ENCODE measurements around the gene NELFA. TPM values are rescaled to one million over a fixed set of nuclear protein-coding genes. Genes with fewer than 3 reads are reported as not detected.

The NELFA gene
- total and polyA plus RNA-seq, 8 donors: 5.8 to 82.9 (median 20.1) TPM

- H3K4me1 ChIP-seq: peaks cover 20 to 32% (median 27%) of the 10 kb centered on the region in 4 donors
- peaks cover 0 to 5% (median 0%) of the 10 kb centered on the region in 4 donors for H3K9me3 ChIP-seq
- H3K4me3 ChIP-seq: no peak overlapping the region
- no peaks in the 10 kb centered on the region for H3K36me3 ChIP-seq
- 78 to 86% (median 83%) methylated on average over 8 to 11 of the region's 11 CpGs for WGBS, 5 donors
- H3K27me3 ChIP-seq: peaks cover 11 to 74% (median 40%) of the 10 kb centered on the region in 3 donors
- no peak overlapping the region for H3K27ac ChIP-seq
- no peak for TF ChIP-seq POLR2AphosphoS5 (IDR thresholded peaks at IDR 0.05)
- no peak for TF ChIP-seq CTCF (IDR thresholded peaks at IDR 0.05)
- no peak for TF ChIP-seq POLR2A (IDR thresholded peaks at IDR 0.05)
- TF ChIP-seq EP300 (IDR thresholded peaks at IDR 0.05): no peak
- intact Hi-C loops (cut with DNase I; ENCODE audit: low total_unique reads): no loop called here
- no peak for DNase-seq
Observed at GRCh38 chr4:2045518-2045951, 36.8 kb upstream of the NELFA start.

- 86 to 92% (median 89%) methylated on average over 16 to 18 of the region's 18 CpGs for WGBS, 5 donors
- no peak overlapping the region for H3K27ac ChIP-seq
- TF ChIP-seq CTCF (IDR thresholded peaks at IDR 0.05) (no peak), EP300 (IDR thresholded peaks at IDR 0.05) (no peak), POLR2AphosphoS5 (IDR thresholded peaks at IDR 0.05) (no peak), POLR2A (IDR thresholded peaks at IDR 0.05) (no peak)
- H3K27me3 ChIP-seq: peaks cover 14 to 77% (median 45%) of the 10 kb centered on the region in 3 donors
- peaks cover 0 to 5% (median 0%) of the 10 kb centered on the region in 4 donors for H3K9me3 ChIP-seq
- H3K36me3 ChIP-seq: no peaks in the 10 kb centered on the region
- no peak for DNase-seq
- H3K4me3 ChIP-seq: no peak overlapping the region
- H3K4me1 ChIP-seq: peaks cover 24 to 36% (median 32%) of the 10 kb centered on the region in 4 donors
- intact Hi-C loops (cut with DNase I; ENCODE audit: low total_unique reads): no loop called here
Observed at GRCh38 chr4:2044542-2045517, 36.1 kb upstream of the NELFA start.

- no peak overlapping the region for H3K4me3 ChIP-seq
- H3K4me1 ChIP-seq: peaks cover 24 to 36% (median 32%) of the 10 kb centered on the region in 4 donors
- no peak for DNase-seq
- WGBS, 5 donors: 67 to 83% (median 72%) methylated on average over 5 to 6 of the region's 6 CpGs
- intact Hi-C loops (cut with DNase I; ENCODE audit: low total_unique reads): no loop called here
- no peaks in the 10 kb centered on the region for H3K36me3 ChIP-seq
- peaks cover 0 to 5% (median 0%) of the 10 kb centered on the region in 4 donors for H3K9me3 ChIP-seq
- peaks cover 14 to 85% (median 45%) of the 10 kb centered on the region in 3 donors for H3K27me3 ChIP-seq
- H3K27ac ChIP-seq: no peak overlapping the region
- TF ChIP-seq POLR2AphosphoS5 (IDR thresholded peaks at IDR 0.05) (no peak), CTCF (IDR thresholded peaks at IDR 0.05) (no peak), EP300 (IDR thresholded peaks at IDR 0.05) (no peak), POLR2A (IDR thresholded peaks at IDR 0.05) (no peak)
Observed at GRCh38 chr4:2044119-2044485, 35.3 kb upstream of the NELFA start.

- intact Hi-C loops (cut with DNase I; ENCODE audit: low total_unique reads): no loop called here
- Histone ChIP-seq H3K36me3 (no peaks in the 10 kb centered on the region), H3K4me3 (no peak overlapping the region), H3K9me3 (peaks cover 0 to 5% (median 0%) of the 10 kb centered on the region in 4 donors), H3K4me1 (peaks cover 24 to 36% (median 32%) of the 10 kb centered on the region in 4 donors), H3K27ac (no peak overlapping the region), H3K27me3 (peaks cover 14 to 87% (median 45%) of the 10 kb centered on the region in 3 donors)
- TF ChIP-seq POLR2A (IDR thresholded peaks at IDR 0.05) (no peak), POLR2AphosphoS5 (IDR thresholded peaks at IDR 0.05) (no peak), CTCF (IDR thresholded peaks at IDR 0.05) (no peak), EP300 (IDR thresholded peaks at IDR 0.05) (no peak)
- no peak for DNase-seq
- WGBS, 5 donors: 82 to 89% (median 85%) methylated on average over 15 to 18 of the region's 18 CpGs
Observed at GRCh38 chr4:2043396-2044118, 34.8 kb upstream of the NELFA start.
